HG03469 (cell line): ENCODE data around the gene PHF21A.
"Not testable (repeated sequence)": the region's sequence is repeated elsewhere in the genome, so short reads cannot be mapped to it uniquely, and the experiment has no call there.

Source experiments
- ATAC-seq: cut with Tn5 transposase; IDR thresholded peaks from one replicate; pipeline ENCODE4 v1.9.1; 2021; ENCODE audit warnings: mild to moderate bottlenecking, moderate library complexity, moderate number of reproducible peaks; ENCODE audit not compliant: unreplicated experiment

PHF21A gene

GRCh38 chr11:45906965-45907611 lies 214.2 kb downstream of the PHF21A start, which contains the start of gene FREY1:
TSS of gene FREY1 (minus strand) at chr11:45907271. CDS start at chr11:45907245, 26 bp downstream.
- ATAC-seq = no peak

DNA sequence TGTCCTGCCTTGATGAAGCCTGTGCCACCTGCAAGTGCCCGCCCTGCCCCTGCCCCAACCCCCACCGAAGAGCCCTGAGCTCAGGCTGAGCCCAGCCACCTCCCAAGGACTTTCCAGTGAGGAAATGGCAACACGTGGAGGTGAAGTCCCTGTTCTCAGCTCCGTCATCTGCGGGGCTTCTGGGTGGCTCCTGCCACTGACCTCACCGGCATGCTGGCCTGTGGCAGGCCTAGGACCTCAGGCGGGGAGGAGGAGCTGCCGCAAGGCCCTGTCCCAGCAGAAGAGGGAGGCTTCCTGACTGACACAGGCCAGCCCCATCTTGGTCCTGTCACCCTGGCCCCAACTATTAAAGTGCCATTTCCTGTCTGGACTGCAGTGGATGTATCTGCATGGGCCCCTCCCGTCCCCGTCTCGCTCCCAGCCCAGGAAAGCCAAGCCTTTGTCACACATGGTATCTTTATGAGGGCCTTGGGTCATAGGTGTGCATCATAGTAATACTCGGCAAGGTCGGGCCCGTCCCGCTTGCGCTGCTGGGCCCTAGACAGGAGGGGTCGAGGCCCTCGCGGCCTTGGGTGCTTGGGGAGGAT lies 215.1 kb downstream of the PHF21A start:
- ATAC-seq = no peak

GRCh38 chr11:45905576-45905975 lies 215.7 kb downstream of the PHF21A start:
- ATAC-seq = not testable (repeated sequence)

GRCh38 chr11:45905095-45905494 lies 216.2 kb downstream of the PHF21A start:
- ATAC-seq = no peak

DNA sequence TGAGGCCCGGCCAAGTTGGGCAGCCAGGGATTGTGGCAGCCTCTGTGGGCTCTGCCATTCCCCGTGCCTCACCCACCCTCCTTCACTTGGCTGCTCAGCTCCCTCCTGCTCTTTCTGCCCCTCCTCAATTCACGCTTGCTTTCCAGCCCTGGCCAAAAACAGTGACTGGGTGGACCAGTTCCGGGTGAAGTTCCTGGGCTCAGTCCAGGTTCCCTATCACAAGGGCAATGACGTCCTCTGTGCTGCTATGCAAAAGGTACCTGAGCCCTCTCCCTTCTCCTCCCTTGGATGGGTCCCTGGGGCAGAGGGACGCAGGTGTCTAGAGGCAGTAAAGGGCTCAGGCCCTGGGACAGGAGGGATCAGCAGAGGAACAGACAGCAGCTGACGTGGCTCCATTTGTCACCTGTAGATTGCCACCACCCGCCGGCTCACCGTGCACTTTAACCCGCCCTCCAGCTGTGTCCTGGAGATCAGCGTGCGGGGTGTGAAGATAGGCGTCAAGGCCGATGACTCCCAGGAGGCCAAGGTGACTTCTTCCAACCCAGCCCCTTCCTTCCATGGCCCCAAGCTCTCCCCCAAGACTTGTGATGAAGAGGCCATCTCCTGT lies 216.8 kb downstream of the PHF21A start:
- no peak for ATAC-seq

DNA sequence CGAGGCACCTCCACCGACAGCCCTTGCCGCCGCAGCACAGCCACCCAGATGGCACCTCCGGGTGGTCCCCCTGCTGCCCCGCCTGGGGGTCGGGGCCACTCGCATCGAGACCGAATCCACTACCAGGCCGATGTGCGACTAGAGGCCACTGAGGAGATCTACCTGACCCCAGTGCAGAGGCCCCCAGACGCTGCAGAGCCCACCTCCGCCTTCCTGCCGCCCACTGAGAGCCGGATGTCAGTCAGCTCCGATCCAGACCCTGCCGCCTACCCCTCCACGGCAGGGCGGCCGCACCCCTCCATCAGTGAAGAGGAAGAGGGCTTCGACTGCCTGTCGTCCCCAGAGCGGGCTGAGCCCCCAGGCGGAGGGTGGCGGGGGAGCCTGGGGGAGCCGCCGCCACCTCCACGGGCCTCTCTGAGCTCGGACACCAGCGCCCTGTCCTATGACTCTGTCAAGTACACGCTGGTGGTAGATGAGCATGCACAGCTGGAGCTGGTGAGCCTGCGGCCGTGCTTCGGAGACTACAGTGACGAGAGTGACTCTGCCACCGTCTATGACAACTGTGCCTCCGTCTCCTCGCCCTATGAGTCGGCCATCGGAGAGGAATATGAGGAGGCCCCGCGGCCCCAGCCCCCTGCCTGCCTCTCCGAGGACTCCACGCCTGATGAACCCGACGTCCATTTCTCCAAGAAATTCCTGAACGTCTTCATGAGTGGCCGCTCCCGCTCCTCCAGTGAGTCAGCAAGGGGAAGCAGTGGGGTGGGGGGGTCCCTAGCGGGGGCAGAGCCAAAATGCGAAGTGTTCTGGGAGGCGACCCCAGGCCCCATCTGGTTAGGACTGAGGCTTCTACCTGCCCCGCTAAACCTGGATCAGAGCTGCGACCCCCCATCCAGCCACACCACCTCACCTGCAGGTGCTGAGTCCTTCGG lies 218.5 kb downstream of the PHF21A start:
- ATAC-seq = no peak

- no peak for ATAC-seq
Observed at GRCh38 chr11:45901626-45902025, 219.6 kb downstream of the PHF21A start.

DNA sequence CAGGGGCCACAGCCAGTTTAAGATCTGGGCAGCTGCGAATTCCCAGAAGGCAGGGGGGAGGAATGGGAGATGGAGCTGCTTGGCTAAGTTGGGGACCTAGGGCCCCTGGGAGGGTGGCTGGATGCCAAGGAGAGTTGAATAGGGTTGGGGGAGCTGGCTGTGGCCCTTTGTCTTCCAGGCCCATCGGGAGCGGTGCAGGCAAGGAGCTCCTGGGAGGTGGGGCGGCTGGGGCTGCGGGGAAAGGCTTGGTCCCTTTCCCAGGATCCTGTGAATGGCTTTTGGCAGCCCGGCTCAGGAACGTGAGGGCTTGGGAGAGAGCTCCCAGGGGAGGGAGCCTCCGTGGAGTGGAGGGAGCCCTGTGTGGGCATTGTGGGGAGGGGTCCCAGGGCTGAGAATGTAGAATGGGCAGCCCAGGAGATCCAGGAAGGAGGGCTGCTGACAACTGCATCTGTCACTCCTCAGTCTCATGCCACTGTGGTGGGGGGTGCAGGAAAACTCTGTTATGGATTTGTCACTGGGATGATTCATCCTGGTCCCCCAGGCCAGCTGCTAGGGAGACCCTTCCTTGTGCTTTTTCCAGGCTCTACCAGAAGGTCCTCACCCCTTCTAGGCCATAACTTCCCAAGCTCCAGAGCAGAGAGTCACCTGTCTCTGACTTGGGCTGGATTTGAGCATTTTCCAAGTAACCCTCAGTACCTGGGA lies 220.2 kb downstream of the PHF21A start:
- no peak for ATAC-seq

- ATAC-seq = not testable (repeated sequence)
Observed at GRCh38 chr11:45900175-45900800, 221.0 kb downstream of the PHF21A start.

DNA sequence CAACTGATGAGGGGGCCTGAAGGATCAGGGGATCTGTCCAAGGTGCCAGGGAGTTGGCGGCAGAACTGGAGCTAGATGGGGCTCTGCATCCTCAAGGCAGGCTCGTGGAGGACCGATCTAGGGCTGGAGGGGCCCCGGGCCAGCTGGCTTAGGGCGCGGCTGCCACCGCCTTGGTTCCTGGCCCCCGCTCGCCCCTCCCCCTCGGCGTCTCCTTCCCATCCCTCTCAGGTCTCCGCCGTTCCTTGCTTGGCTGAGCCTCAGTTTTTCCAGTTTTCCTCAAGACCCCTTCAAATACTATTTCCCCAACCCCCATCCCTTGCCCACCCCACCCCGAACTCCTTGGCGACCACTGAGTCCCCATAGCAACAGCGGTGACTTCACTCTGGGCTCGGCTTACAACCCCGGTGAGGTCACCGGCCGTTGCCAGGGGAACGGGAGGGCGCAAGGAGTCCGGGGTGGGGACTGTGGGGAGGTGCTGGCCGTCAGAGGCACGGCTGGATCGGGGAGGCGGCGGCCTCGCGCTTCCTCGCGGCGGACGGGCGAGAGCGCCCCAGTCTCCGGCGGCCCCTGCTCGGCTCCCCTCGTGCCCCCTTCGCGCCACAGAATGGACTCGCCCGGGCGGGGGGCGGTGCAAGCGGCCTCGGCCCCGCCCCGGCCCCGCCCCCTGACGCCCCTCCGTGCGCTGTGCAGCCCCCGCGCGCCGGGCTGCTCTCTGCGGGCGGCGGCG lies 221.6 kb downstream of the PHF21A start:
- ATAC-seq = no peak

DNA sequence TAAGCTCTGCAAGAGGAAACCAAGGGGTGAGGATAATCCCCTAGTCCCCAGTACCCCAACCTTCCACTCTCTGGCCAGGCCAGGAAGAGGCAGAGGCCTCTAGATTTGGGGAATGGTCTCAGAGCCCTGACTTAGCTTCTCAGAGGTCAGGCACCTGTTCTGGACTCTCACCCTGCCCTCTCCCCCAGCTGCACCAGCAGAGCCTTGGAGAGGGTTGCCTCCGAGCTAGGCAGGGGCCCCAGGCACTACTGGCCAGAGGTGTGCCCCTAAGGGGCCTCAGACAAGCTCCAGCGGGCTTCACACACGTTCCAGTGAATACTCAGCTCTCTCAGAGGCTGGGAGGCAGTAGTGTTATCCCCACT lies 222.2 kb downstream of the PHF21A start:
- no peak for ATAC-seq

DNA sequence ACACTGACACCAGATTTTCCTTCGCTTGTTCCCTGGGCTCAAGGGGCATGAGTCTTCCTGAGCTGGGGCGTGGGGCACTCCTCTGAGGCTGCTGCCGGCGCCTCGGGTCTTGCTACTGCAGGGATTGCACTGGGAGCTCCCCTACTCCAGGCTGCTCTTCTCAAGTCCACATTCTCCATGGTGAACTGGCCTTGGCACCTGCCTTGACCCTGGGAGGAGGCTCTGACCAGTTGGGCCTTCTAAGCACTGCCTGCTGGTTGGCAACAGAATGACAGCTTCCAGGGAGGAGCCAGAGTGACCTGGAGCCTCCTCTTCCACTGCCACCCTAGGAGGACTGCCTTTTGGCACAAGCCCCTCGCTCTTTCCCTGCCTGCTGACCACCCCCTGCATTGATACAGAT lies 223.7 kb downstream of the PHF21A start:
- ATAC-seq = no peak

DNA sequence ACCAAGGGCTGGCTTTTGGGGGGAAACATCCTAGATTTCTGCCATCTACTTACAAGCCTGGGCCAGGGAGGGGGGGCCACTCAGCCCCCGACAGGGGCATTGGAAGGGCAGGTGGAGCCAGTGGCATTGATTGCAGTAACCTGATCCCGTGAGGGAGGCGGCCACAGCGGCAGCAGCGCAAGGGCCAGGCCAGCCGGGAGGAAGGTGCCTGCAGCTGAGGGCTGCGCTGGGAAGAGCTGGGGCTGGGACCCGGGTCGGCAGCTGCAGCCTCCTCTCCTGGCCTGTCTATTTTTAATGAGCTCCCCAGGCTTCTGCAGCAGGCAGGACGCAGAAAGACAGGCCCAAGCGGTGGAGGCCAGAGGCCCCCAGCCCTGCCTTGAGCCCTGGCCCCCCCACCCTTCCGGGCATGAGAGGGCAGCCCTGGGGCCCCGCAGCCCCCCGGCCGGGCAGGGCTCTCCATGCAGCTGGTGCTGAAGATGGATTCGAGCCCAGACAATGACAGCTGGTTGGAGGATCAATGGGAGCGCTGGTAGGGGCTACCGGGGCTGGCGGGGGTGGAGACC lies 224.8 kb downstream of the PHF21A start:
- ATAC-seq = no peak

GRCh38 chr11:45895553-45896259 lies 225.5 kb downstream of the PHF21A start:
- no peak for ATAC-seq

GRCh38 chr11:45894555-45895247 lies 226.6 kb downstream of the PHF21A start:
- ATAC-seq = no peak

DNA sequence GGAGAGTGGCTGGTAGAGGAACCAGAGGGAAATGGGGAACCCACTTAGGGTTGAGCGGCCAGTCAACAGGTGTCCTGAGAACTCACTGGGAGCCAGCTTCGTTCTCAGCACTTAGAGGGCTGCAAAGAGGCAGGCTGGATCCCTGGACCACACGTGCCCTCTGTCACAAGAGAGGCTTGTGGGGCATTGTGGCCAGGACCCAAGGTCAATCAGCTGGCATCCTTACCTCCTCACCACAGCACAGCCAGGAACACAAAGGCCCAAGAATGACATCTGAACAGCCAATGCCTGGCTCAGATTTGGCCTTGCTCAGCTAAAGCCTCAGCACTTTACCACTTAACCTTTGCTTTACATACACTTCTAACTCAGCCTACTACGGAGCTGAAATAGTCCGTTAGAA lies 228.4 kb downstream of the PHF21A start:
- no peak for ATAC-seq

DNA sequence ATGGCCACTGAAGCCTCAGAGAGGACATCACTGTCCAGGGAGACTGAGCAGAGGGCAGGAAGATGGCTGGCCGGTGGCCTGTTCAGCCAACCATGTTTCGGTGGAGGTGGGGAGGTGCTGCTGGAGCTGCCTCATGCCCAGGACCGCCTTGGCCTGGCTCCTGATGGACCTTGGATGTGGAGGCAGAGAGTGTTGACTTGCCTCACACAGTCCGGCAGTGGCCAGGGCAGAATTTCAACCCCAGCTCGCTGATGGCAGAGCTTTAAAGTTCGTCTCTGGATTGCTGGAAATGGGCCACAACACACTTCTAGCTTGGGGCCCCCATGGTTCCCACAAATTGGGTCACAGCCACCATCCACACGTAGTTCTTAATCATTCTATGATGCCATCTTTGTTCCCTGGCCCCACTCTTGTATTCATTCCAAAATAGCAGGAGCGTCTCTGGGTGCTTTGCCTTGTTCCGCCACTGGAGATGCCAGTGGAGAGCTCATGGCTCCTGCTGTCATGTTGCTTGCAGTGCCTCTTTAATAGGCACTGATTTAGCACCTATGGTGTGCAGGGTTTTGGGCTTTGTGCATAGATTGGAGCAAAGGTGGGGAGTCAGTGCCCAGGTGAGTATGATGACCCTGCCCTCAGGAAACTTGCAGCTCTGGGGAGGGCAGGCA lies 230.2 kb downstream of the PHF21A start:
- ATAC-seq = no peak

DNA sequence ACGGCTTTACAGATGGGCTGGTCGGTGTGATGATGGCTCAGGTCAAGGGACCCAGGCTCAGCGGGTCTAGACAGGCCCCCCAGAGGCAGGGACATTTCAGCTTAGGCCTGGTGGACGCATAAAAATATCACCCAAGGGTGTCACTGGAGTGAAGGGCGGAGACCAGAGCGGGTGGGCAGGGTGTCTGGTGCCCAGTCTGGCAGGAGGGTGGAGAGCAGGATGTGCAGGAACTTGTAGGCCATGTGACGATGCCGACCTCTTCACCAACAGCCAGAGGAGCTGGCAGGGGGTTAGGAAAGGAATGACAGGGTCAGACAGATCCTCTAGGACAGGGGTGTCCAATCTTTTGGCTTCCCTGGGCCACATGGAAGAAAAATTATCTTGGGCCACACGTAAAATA lies 231.3 kb downstream of the PHF21A start:
- ATAC-seq = no peak
